Medulla oblongata (tissue), 1 donor: Measurements from ENCODE around the gene EIF3B.
"Not testable (repeated sequence)": the region's sequence is repeated elsewhere in the genome, so short reads cannot be mapped to it uniquely, and the experiment has no call there.

Experiments used
- DNase-seq: peaks from one replicate; pipeline ENCODE4 v3.0.0-alpha.2; 2015; ENCODE audit errors: extremely low spot score

The EIF3B gene

DNA sequence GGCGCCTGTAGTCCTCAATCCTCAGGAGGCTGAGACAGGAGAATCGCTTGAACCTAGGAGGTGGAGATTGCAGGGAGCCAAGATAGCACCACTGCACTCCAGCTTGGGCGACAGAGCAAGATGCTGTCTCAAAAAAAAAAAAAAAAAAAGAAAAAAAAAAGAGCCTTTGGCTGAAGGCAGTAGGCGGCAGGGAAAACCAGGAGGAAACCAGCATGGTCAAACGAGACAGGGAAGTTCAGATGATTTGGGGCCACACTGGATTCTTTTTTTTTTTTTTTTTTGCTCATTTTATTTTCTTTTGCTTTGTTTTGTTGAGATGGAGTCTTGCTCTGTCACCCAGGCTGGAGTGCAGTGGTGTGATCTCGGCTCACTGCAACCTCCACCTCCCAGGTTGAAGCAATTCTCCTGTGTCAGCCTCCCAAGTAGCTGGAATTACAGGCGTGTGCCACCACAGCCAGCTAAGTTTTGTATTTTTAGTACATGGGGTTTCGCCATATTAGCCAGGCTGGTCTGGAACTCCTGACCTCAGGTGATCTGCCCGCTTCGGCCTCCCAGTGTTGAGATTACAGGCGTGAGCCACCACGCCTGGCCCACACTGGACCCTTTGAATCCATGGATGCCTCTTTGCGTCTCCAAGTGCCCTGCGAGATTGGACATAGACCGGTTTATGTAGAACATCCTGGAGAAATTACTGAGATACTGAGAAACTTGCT, 7.1 kb upstream of the EIF3B start:
- DNase-seq = not testable (repeated sequence)

DNA sequence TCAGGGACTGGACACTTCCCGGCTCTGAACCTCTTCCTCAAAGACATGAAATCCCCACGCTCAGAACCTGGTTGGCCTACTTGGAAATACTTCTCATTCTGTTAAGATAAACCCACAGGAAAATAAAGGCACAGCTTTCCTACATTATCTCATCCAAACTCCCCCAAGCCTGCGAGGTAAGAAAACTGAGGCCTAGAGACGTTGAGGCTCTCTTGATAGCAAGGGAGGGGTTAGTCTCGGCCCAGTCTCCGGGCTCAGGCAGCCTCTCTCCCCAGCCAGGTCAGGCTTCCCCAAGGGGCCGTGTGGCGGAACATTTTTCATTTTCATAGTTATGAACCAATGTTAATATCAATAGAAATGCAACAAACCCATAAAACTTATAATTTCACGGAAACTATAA, 4.6 kb upstream of the EIF3B start:
- no peak for DNase-seq

DNA sequence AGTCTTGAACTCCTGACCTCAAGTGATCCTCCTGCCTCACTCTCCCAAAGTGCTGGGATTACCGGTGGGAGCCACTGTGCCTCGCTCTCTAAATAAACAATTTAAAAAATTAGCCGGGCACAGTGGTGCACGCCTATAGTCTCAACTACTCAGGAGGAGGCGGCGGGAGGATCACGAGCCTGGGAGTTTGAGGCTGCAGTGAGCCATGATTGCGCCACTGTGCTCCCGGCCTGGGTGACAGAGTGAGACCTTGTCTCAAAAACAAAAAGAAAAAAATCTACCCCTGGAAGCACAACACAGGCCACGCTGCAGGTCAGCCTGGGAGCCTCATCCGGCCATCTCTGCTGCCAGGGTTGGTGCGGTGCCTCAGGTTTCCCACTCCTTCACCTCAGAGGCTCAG, 3.8 kb upstream of the EIF3B start:
- DNase-seq = no peak

DNA sequence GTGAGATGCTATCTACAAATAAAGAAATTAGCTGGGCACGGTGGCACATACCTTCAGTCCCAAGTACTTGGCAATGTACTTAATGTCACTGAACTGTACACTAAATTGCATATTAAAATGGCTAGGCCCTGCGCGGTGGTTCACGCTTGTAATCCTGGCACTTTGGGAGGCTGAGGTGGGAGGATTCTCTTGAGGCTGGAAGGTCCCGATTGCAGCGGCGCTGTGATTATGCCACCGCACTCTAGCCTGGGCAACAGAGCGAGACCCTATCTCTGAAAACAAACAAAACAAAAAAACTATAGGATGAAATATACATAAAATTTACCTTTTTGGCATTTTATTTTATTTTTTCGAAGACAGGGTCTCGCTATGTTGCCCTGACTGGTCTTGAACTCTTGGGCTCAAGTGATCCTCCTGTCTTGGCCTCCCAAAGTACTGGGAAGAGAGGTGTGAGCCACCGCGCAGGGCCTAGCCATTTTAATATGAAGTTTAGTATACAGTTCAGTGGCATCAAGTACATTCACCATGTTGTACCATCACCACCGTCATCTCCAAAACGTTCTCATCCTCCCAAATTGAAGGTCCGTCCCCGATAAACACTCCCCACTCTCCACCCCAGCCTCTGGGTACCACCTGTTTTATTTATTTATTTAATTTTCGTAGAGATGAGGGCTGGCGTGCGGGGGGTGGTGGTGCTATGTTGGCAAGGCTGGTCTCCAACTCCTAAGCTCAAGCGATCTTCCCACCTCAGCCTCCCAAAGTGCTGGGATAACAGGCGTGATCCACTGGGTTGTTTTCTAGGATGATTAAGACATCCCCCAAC, 1.3 kb upstream of the EIF3B start:
- no peak for DNase-seq

DNA sequence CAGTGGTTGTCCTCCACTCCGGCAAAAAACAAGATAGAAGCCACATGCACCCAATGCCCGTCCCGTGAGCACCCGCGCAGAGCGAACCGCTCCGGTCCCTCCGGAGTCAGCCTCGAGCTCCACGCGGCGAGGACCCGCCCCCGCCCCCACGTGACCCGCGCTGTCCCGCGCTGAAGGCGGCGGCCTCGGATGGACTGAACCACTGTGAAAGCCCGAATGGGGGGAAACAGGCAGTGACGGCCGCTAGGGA, 766 bp upstream of the EIF3B start:
- peak; percentile 89 for DNase-seq

DNA sequence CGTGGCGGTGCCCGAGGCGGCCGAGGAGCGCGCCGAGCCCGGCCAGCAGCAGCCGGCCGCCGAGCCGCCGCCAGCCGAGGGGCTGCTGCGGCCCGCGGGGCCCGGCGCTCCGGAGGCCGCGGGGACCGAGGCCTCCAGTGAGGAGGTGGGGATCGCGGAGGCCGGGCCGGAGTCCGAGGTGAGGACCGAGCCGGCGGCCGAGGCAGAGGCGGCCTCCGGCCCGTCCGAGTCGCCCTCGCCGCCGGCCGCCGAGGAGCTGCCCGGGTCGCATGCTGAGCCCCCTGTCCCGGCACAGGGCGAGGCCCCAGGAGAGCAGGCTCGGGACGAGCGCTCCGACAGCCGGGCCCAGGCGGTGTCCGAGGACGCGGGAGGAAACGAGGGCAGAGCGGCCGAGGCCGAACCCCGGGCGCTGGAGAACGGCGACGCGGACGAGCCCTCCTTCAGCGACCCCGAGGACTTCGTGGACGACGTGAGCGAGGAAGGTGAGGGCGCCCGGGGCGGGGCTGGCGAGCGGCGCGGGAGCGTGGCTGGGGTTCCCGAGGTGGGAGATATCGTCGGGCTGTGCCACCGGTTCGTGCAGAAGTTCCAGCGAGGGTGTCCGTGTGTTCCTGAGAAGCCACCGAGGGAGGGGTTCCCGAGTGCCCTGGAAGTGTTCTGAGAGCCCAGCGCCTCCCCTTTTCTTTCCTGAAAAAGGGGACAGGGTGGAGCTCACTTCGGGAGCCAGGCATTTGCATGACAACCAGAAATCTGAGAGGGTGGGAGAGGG, 495 bp downstream of the EIF3B start:
- no peak for DNase-seq

DNA sequence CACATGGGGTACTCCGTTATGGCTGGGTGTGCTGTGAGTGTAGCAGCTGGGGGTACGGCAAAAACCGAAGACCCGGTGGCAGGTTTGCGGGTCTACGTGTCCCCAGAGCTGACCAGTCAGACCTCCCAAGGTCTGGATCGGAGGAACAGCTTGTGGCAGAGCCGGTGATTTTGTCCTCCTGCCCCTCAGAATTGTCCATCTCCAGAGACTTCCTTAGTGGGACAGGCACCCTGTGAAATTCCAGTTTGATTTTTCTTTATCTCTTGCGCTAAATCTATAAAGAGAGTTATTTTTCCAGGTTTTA, 1.0 kb downstream of the EIF3B start:
- DNase-seq = no peak

DNA sequence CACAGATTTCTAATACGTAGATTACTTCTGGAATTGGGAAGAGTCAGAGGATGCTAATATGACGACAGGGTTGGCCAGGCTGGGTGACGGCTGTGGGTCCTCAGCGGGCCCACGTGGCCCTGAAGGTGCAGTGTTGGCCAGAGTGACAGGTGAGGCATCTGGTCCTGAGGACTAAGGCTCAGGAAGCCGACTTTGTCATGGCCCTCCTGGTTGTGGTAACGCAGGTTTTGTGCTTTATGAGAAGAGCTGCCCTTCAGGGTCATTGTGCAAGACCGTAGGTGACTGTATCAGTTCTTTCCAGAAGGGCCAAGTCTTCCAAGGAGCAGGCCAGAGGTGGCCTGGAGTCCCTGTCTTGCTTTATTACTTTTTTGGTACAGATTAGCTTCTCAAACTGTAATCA, 2.5 kb downstream of the EIF3B start:
- DNase-seq = no peak

DNA sequence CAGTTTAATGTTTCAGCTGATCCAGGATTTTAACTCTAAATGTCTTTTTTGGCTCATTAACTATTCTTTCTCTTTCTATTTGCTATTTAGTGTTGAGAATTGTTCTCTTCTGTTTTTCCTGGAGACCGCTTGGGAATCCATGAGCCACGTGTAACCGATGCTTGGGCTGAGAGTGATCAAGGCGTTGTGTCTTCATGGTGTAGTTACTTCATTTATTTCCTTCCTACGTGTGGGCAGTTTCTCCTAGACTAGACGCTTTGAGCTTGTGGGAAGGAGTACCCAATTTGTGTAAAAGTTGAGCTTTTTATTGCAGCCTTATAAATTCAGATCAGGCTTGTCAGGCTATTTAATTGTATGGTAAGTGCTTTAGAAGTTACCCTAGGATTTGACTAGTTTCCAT, 2.9 kb downstream of the EIF3B start:
- DNase-seq = no peak

DNA sequence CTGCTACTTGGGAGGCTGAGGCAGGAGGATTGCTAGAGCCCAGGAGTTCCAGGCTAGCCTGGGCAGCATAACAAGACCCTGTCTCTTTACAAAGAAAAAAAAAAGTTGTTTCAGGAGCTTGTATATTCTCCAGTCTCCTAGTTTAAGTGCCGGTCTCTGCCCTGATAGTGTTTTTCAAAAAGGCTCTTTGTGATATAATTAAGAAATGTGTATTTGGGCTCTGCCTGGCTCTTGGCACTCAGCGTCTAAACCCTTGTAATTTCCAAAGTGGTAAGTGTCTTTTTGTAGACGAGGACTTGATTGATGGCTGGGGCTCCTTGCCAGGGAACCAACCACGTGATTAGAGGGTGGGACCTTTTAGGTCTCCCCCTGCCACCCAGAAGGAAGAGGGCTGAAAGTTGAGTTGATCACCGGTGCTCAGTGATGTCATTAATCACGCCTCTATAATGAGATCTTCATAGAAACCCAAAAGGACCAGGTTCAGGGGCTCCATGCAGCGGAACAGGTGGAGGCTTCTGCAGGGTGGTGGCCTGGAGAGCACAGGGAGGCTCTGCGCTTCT, 4.4 kb downstream of the EIF3B start:
- no peak for DNase-seq

DNA sequence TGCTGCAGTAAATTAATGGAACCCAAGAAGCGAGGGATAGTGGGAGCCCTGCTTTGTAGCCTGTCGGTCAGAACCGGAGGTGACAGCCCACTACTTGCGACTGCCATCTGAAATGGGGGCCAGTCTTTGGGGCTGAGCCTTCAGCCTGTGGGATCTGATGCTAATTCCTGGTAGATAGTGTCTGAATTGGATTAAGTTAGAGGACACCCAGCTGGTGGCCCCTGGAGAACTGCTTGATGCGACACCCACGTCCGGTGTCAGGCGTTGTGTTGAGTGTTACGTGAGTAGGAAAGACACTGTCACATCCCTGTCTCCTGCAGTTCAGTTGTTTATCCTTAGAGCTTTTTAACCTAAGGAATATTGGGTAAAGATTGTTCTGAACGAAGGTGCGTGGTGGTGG, 5.0 kb downstream of the EIF3B start:
- no peak for DNase-seq

DNA sequence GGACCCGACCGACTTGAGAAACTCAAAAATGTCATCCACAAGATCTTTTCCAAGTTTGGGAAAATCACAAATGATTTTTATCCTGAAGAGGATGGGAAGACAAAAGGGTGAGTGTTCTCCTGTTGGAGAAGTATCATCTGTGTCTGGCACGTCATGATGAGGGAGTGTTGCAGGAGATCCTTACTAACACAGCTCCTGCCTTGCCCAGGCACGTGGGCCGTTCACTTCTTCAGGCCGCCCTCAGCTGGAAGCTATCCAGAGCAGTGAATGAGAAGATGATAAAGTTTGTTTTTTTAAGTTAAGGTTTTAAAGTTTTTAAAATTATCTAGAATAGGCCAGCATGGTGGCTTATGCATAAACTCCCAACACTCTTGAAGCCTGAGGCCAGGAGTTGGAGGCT, 6.2 kb downstream of the EIF3B start:
- no peak for DNase-seq

DNA sequence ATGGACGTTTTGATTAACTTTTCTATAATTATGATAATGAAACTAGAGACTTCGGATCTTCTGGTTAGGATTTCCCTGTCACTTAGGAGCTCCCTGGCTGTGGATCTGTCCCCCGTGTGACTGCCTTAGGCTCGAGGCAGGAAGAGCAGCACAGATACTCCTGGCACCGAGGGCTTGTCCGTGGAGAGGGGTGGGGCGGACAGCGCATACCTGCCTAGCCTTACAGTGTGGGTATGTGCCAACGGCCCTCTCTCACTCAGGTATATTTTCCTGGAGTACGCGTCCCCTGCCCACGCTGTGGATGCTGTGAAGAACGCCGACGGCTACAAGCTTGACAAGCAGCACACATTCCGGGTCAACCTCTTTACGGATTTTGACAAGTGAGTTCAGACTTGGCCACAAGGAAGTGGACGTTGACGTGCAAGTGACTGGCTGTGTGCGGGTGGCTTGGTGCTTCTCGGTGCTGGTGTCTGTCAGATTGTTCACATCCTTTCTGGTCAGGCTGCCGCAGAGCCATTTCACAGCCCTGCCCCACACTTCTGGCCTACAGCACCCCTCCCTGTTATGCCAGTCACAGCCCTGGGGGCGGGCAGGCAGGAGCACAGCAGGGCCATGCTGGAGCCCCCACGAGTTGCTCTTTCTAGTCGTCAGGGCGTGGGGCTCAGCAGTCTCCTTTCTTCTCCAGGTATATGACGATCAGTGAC, 7.9 kb downstream of the EIF3B start:
- DNase-seq = no peak

DNA sequence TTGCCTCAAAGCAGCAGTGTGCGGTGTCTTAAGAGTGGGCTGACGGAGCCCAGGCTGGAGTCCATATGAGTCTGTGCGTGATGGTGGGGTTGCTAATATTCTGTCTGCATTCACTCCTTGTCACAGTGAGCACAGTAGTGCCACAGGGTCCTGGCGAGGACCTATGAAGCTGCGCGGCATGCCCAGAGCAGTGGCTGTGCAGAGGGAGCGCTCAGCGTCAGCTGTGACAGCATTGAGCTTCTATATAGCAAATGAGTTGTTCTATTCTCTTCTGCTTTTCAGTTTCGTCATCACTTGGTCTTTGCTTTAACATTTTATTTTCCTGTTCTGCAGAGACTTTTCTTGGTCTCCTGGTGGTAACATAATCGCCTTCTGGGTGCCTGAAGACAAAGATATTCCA, 14.5 kb downstream of the EIF3B start:
- DNase-seq = no peak

DNA sequence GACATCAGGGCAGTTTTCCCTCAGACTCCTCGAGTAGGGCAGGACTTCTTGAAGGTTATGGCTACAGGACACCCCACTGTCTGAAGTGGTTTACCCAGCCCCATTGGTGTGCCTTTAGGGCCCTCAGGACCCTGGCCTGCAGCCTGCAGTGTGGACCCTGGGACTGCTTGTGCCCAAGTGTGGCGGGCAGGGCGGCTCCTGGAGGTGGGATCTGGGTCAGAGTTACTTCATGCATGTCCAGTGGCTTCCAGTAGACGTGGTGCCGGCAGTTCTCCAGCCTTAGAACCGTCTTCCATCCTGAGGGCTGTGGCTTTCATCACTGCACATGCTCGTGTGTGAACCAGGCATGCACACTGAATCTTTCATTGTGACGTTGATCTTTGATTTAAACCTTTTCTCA, 16.7 kb downstream of the EIF3B start:
- no peak for DNase-seq

DNA sequence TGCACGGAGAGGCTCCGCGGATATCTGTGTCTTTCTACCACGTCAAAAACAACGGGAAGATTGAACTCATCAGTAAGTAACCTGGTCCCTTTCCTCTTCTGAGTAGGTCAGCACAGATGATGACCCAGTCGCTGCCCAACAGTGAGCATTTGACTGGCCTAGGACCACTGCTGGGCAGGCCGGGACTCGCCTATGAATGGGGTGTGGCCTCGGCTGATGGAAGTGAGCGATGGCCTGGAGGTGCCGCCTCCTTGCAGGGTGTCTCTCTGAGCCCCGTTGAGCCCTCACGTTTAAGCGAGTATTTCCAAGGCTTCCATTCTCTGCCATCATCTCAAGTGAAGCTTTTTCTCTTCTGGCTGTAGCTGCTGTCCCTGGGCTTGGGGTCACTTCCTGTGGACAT, 18.1 kb downstream of the EIF3B start:
- no peak for DNase-seq

DNA sequence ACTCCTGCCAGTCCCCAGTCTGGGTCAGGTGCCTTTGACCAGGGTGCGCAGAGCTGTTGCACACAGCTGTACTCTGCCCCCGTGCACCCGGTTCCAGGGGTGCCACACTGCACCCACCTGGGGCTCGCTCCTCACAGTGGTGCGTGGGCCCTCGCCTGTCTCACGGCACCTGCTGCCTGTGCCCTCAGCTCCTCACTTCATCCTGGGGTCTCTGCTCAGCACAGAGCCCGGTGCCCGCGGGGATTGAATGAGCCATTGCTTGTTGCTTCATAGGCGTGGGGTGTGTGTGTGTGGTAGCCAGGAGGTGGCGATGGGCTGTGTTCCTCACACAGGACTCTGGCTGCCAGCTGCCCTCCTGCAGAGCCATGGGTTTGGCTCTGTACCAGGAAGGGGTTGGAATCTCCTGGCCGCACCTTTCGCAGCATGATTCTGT, 18.5 kb downstream of the EIF3B start:
- DNase-seq = no peak

DNA sequence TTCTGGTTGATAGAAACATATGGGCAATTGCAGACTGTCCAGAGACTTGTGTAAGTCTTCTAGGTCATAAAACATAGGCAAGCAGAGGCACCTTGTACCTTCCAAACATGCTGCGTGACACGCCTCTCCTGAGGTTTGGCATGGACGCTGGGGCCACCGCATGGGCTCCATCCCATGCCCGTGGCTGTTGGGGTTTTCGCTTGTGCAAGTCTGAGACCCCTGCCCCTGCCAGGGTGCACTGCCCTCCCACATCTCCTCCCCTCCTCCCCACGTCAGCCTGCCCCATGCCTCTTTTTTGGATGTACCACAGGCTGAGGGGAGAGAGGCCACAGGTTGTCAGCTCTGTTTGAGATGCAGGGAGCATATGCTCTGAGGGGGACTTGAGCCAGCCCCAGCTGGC, 19.0 kb downstream of the EIF3B start:
- DNase-seq = no peak

DNA sequence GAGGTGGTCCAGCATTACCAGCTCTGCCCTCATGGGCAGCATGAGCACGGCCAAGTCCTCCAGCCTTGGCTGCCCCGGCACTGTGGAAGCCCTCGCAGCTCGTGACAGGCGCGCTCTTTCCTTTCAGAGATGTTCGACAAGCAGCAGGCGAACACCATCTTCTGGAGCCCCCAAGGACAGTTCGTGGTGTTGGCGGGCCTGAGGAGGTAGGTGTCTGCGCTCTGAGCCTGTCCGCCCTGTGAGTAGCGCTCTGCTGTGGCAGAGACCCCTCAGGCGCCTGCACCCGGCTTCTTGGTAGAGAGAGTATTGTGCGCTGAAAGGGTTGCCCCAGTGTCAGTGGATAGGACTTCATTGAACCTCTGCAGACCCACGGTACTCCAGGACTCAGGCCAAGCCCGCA, 19.8 kb downstream of the EIF3B start:
- DNase-seq = no peak

DNA sequence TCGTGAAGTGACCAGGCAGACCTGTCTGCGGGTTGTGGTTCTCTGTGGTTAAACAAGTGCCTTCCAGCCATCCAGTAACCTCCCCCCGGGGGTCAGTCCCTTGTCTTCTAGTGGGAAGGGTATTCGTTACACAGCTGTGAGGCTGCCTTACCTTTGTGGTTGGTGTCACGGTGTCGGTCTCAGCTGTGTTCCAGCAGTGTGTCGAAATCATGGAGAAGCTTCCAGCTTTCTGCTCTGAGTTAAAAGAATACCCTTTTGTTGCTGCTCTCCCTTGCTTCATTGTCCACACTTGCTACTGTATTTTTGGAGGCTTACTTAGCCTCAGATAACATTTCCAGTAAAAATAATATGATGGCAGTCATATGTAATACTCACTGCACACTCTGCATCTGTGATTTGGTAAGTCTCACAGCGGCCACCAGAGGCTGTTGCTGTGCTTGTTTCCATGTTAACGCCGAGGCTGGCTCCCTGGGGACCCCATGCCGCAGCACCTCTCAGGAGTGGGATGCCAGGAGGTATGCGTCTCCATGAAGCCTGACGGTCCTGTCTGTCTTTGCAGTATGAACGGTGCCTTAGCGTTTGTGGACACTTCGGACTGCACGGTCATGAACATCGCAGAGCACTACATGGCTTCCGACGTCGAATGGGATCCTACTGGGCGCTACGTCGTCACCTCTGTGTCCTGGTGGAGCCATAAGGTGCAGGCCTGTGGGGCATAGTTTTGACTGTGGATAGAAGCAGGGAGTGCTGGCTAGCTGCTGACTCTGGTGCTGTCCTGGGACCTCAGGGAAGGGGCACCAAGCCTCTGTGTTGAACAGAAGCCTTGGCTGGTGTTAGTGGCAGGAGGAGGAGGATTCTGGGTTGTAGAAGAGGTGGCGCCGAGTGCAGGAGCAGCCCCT, 20.5 kb downstream of the EIF3B start:
- DNase-seq = no peak
